Liver (tissue), 9 donors: ENCODE measurements around the gene GPRIN3. TPM values are rescaled to one million over a fixed set of nuclear protein-coding genes. Genes with fewer than 3 reads are reported as not detected.

Experiments used
- DNase-seq: peaks from one replicate; pipeline ENCODE4 v3.0.0-alpha.2; 2017; ENCODE audit warnings: low spot score
- H3K27ac ChIP-seq, 2 donors: one replicate each; pipeline ENCODE4 v1.7.0; 2013; ENCODE audit warnings: inconsistent platforms in 2 of 2, low read length in 2 of 2, control low read depth in 1 of 2, low read depth in 1 of 2, mild to moderate bottlenecking in 1 of 2
- H3K27me3 ChIP-seq, 4 donors: one replicate each; pipeline versions ENCODE4 v1.6.1 to v1.7.0; 2013; ENCODE audit warnings: low read length in 3 of 4, inconsistent platforms in 1 of 4, mild to moderate bottlenecking in 1 of 4, moderate library complexity in 1 of 4; ENCODE audit not compliant: control insufficient read depth in 4 of 4, insufficient read depth in 4 of 4
- H3K36me3 ChIP-seq, 4 donors: one replicate each; pipeline versions ENCODE4 v1.6.1 to v1.7.0; 2013; ENCODE audit warnings: low read length in 3 of 4, mild to moderate bottlenecking in 3 of 4, low read depth in 1 of 4, moderate library complexity in 1 of 4; ENCODE audit not compliant: control insufficient read depth in 4 of 4, insufficient read depth in 3 of 4
- H3K4me1 ChIP-seq, 4 donors: one replicate each; pipeline versions ENCODE4 v1.6.1 to v1.7.0; 2013; ENCODE audit warnings: low read length in 3 of 4, mild to moderate bottlenecking in 3 of 4, moderate library complexity in 1 of 4; ENCODE audit not compliant: control insufficient read depth in 4 of 4, insufficient read depth in 4 of 4
- H3K4me3 ChIP-seq, 3 donors: one replicate each; pipeline versions ENCODE4 v1.6.1 to v1.7.0; 2013; ENCODE audit warnings: low read length in 3 of 3, control low read depth in 1 of 3, low read depth in 1 of 3, mild to moderate bottlenecking in 1 of 3
- H3K9ac ChIP-seq, 2 donors: one replicate each; pipeline ENCODE4 v1.7.0; 2013; ENCODE audit warnings: low read length in 2 of 2, mild to moderate bottlenecking in 2 of 2, moderate library complexity in 2 of 2, control low read depth in 1 of 2, low read depth in 1 of 2
- H3K9me3 ChIP-seq, 4 donors: one replicate each; pipeline versions ENCODE4 v1.6.1 to v1.7.0; 2013; ENCODE audit warnings: low read length in 3 of 4; ENCODE audit not compliant: control insufficient read depth in 4 of 4
- CTCF ChIP-seq: fragments of 150-350 bp; IDR thresholded peaks from 2 replicates; pipeline ENCODE4 v1.5.1; 2017; ENCODE audit warnings: improper control_type of control experiment, low read depth, low read length; ENCODE audit not compliant: missing input control
- EGR1 ChIP-seq, 2 donors: IDR thresholded peaks; 2 replicates each; pipeline ENCODE4 v1.6.1; 2016 to 2018; ENCODE audit warnings: antibody characterized with exemption in 2 of 2, low read depth in 2 of 2
- FOXA1 ChIP-seq: IDR thresholded peaks from 2 replicates; pipeline ENCODE4 v1.6.1; 2016; ENCODE audit warnings: antibody characterized with exemption
- HNF4G ChIP-seq: IDR thresholded peaks from 2 replicates; pipeline ENCODE4 v1.6.1; 2016; ENCODE audit warnings: antibody characterized with exemption
- JUND ChIP-seq, 2 donors: IDR thresholded peaks; 2 replicates each; pipeline ENCODE4 v1.6.1; 2016; ENCODE audit warnings: antibody characterized with exemption in 2 of 2
- MAX ChIP-seq: IDR thresholded peaks from 2 replicates; pipeline ENCODE4 v1.6.1; 2016; ENCODE audit warnings: antibody characterized with exemption
- RAD21 ChIP-seq, 2 donors: IDR thresholded peaks; 2 replicates each; pipeline ENCODE4 v1.6.1; 2016; ENCODE audit warnings: antibody characterized with exemption in 2 of 2, mild to moderate bottlenecking in 2 of 2
- REST ChIP-seq: IDR thresholded peaks from 2 replicates; pipeline ENCODE4 v1.6.1; 2016; ENCODE audit warnings: antibody characterized with exemption, mild to moderate bottlenecking
- RXRA ChIP-seq, 2 donors: IDR thresholded peaks; 2 replicates each; pipeline ENCODE4 v1.6.1; 2017 to 2018; ENCODE audit warnings: antibody characterized with exemption in 2 of 2, mild to moderate bottlenecking in 1 of 2
- TAF1 ChIP-seq: conservative IDR thresholded peaks from 2 replicates; pipeline ENCODE4 v1.6.1; 2016; ENCODE audit warnings: antibody characterized with exemption, mild to moderate bottlenecking
- WGBS: extraction: QIAGEN DNeasy Blood & Tissue Kit; methylation state at CpG from one replicate; pipeline ENCODE4 v1.1.7; 2013; 5-methylcytosine and 5-hydroxymethylcytosine counted together
- polyA plus RNA-seq, 2 donors: library from polyadenylated mRNA; stranded (reverse) in 1 of 2; unstranded in 1 of 2; fragments of 200-250 nt in 1 of 2; fragments of >200 nt in 1 of 2; fragmentation: Nextera tagmentation in 1 of 2; extraction: Ambion mirVana in 1 of 2; gene quantifications; one replicate each; pipeline versions ENCODE4 v1.2.1 to v1.2.3, GENCODE V29; 2013 to 2015
- total RNA-seq, 2 donors: library from RNA; depleted of rRNA; stranded (reverse); fragments of >200 nt; gene quantifications; one replicate each; pipeline ENCODE4 v1.2.3, GENCODE V29; 2014
- TF ChIP-seq, protein P1 (sequence below): IDR thresholded peaks from 2 replicates; pipeline ENCODE4 v1.6.1; 2016; ENCODE audit warnings: antibody characterized with exemption
- donor health status: healthy.
- donor health status: healthy.
- donor health status: healthy.
- donor health status: healthy.
- donor health status: healthy.

GPRIN3 gene
- total and polyA plus RNA-seq, 4 donors: 0.25 to 1.5 (median 0.95) TPM

DNA sequence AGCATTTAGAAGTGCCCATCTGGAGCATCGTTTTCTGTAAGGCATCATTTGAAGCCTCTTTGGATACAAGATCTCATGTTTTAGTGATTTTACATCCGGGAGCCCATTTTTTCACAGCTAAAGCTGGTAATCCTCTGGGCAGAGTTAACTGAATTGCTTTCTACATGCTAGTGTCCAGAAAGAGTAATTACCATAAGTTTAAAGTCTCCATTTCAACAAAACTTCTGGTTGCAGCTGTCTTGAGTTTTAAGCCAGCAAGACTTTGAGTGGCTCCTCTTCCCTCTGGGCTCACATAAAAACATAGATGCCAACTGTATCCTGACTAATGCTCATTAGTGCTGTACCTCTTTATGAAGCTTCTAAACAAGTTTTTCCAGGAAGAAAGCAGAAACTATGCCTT lies 65.4 kb downstream of the GPRIN3 start (continued):
- TF ChIP-seq, protein P1, sequence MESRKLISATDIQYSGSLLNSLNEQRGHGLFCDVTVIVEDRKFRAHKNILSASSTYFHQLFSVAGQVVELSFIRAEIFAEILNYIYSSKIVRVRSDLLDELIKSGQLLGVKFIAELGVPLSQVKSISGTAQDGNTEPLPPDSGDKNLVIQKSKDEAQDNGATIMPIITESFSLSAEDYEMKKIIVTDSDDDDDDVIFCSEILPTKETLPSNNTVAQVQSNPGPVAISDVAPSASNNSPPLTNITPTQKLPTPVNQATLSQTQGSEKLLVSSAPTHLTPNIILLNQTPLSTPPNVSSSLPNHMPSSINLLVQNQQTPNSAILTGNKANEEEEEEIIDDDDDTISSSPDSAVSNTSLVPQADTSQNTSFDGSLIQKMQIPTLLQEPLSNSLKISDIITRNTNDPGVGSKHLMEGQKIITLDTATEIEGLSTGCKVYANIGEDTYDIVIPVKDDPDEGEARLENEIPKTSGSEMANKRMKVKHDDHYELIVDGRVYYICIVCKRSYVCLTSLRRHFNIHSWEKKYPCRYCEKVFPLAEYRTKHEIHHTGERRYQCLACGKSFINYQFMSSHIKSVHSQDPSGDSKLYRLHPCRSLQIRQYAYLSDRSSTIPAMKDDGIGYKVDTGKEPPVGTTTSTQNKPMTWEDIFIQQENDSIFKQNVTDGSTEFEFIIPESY: no peak
- TF ChIP-seq RAD21 (IDR thresholded peaks at IDR 0.05) (no peak), HNF4G (no peak)

DNA sequence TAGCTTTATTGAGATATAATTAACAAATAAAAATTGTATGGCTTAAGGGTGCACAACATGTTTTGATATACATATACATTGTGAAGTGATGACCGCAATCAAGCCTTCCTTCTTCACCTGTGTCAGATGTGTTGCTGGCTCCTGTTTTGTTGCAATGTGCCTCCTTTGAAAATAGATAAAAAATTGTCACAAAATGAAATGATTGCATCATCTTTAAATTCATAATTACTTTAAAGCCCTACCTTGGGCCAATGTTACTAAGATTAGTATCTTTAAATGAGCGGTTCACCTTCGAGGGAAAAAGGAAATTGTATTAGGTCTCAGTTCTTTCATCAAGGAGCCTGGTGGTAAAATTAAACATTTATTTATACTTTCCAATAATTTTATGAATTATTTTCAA lies 77.3 kb downstream of the GPRIN3 start:
- no peak for TF ChIP-seq FOXA1
- no peak for TF ChIP-seq RXRA (IDR thresholded peaks at IDR 0.05)
- no peak for TF ChIP-seq EGR1 (IDR thresholded peaks at IDR 0.05; ENCODE audit: low read depth in 2 of 2)
- TF ChIP-seq MAX: no peak
- no peak for TF ChIP-seq HNF4G
- TF ChIP-seq REST: no peak
- no peak for TF ChIP-seq JUND (IDR thresholded peaks at IDR 0.05)
- TF ChIP-seq CTCF: no peak
- TF ChIP-seq TAF1: no peak
- 95% methylated on average over 3 of the region's 3 CpGs for WGBS
- H3K27ac ChIP-seq: no peak overlapping the region

DNA sequence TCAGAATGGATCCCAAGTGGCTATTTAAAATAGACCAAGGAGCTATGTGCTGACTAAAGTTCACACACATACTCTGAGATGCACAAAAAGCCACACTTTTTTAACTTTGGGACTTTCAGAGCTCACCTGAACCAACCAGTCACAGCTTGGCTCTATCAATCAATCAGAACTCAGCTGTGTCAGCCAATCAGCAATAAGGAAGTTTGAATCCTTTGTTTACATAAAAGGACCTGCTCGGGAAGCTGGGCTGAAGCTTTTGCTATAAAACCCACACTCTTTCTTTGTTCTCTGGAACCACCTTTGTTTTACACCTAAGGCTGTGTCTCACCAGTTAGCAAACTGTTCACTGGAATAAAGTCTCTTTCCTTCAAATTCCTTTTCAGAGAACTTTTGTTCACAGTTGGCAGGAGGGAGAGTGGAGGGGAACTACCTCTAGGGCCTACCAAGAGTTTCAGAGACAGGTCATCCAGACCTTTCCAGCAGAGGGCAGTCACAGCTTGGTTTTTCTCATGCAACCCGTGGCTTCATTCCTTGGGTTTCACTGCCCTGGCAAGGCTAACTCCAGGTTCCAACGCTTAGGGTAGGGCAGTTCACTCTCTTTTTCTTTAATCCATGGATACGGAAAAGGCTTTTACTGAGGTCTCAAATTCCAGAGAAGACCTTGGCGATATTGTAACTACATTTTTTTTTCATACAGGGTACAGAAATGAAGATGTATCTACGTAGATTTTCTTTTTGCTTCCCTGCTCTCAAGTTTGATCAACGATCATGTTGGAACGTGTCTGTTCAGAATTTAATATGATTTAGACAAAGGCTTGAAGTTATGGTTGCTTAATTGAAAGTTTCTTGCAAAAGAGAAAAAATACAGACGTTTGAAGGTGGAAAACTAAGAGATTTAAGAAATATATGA lies 80.7 kb downstream of the GPRIN3 start:
- TF ChIP-seq RXRA (IDR thresholded peaks at IDR 0.05): peak in 1 of 2 donors; percentile 38
- TF ChIP-seq FOXA1: no peak
- TF ChIP-seq CTCF: peak; percentile 79
- peak; percentile 97 to 99 for TF ChIP-seq RAD21 (IDR thresholded peaks at IDR 0.05)
- Histone ChIP-seq H3K4me3 (no peak overlapping the region), H3K36me3 (no peaks in the 10 kb centered on the region), H3K27me3 (no peaks in the 10 kb centered on the region), H3K4me1 (no peaks in the 10 kb centered on the region), H3K9me3 (no peaks in the 10 kb centered on the region), H3K9ac (no peak overlapping the region), H3K27ac (no peak overlapping the region)
- WGBS: 34% methylated on average over 9 of the region's 9 CpGs
- DNase-seq: peak; percentile 65

More for the DNA sequence above, 77.3 kb downstream of the GPRIN3 start:
- no peaks in the 10 kb centered on the region for H3K27me3 ChIP-seq
- H3K4me3 ChIP-seq: no peak overlapping the region
- H3K36me3 ChIP-seq: no peaks in the 10 kb centered on the region
- H3K4me1 ChIP-seq: no peaks in the 10 kb centered on the region
- DNase-seq: no peak
- H3K9ac ChIP-seq: no peak overlapping the region
- no peaks in the 10 kb centered on the region for H3K9me3 ChIP-seq
